Fibroblast of lung (primary cell): ENCODE measurements around the gene ZNF396. TPM values are rescaled to one million over a fixed set of nuclear protein-coding genes. Genes with fewer than 3 reads are reported as not detected.

ENCODE experiments used
- DNase-seq, 2 donors: peaks; one replicate each; pipeline versions ENCODE4 v3.0.0 to v3.0.0-alpha.2; 2010; ENCODE audit warnings: low read depth in 2 of 2
- H2AFZ ChIP-seq: 2 replicates; pipeline ENCODE4 v1.5.1; 2012; ENCODE audit warnings: low read length, control low read depth, inconsistent platforms
- H3K27ac ChIP-seq: 2 replicates; pipeline ENCODE4 v1.5.1; 2011; ENCODE audit warnings: low read length, control low read depth; ENCODE audit not compliant: insufficient read depth
- H3K27me3 ChIP-seq: 2 replicates; pipeline ENCODE4 v1.5.1; 2011; ENCODE audit warnings: mild to moderate bottlenecking, low read length; ENCODE audit not compliant: control insufficient read depth, insufficient read depth
- H3K36me3 ChIP-seq: 2 replicates; pipeline ENCODE4 v1.5.1; 2011; ENCODE audit warnings: low read length; ENCODE audit not compliant: control insufficient read depth, insufficient read depth
- H3K4me1 ChIP-seq: 2 replicates; pipeline ENCODE4 v1.5.1; 2011; ENCODE audit warnings: low read length; ENCODE audit not compliant: control insufficient read depth, insufficient read depth; ENCODE audit errors: extremely low read depth
- H3K4me2 ChIP-seq: 2 replicates; pipeline ENCODE4 v1.5.1; 2011; ENCODE audit warnings: low read length, control low read depth; ENCODE audit not compliant: insufficient read depth; ENCODE audit errors: extremely low read depth
- H3K4me3 ChIP-seq, 4 experiments: fragments of 200-600 bp in 1 of 4; sonication (generic) in 1 of 4; replicated peaks in 1 of 4; 2 replicates each; pipeline ENCODE4 v1.5.1; 2011 to 2016; ENCODE audit warnings: low read length in 4 of 4, low read depth in 3 of 4, mild to moderate bottlenecking in 3 of 4, control low read depth in 2 of 4, inconsistent platforms in 1 of 4, mixed read lengths in 1 of 4; ENCODE audit not compliant: insufficient read depth in 1 of 4; ENCODE audit errors: control extremely low read depth in 1 of 4
- H3K79me2 ChIP-seq: 2 replicates; pipeline ENCODE4 v1.5.1; 2012; ENCODE audit warnings: mild to moderate bottlenecking, low read length, inconsistent platforms; ENCODE audit not compliant: control insufficient read depth, insufficient read depth
- H3K9ac ChIP-seq: 2 replicates; pipeline ENCODE4 v1.5.1; 2011; ENCODE audit warnings: mild to moderate bottlenecking, low read length, control low read depth; ENCODE audit not compliant: insufficient read depth
- H3K9me3 ChIP-seq: 2 replicates; pipeline ENCODE4 v1.5.1; 2012; ENCODE audit warnings: low read depth, low read length; ENCODE audit not compliant: control insufficient read depth, insufficient read depth
- H4K20me1 ChIP-seq: 2 replicates; pipeline ENCODE4 v1.5.1; 2011; ENCODE audit warnings: low read length; ENCODE audit not compliant: control insufficient read depth, insufficient read depth; ENCODE audit errors: extremely low read depth
- CTCF ChIP-seq, 2 donors: IDR thresholded peaks in 1 of 2; conservative IDR thresholded peaks in 1 of 2; 1 replicate in 1 of 2; 2 replicates in 1 of 2; pipeline ENCODE4 v1.5.1; 2011 to 2012; ENCODE audit warnings: low read length in 2 of 2, control low read depth in 1 of 2, inconsistent platforms in 1 of 2, low read depth in 1 of 2, mild to moderate bottlenecking in 1 of 2
- EZH2 ChIP-seq: IDR thresholded peaks from 2 replicates; pipeline ENCODE4 v1.5.1; 2012; ENCODE audit warnings: low read length, control low read depth, mild to moderate bottlenecking; ENCODE audit errors: missing control alignments
- polyA plus RNA-seq, 2 donors: library from polyadenylated mRNA; depleted of rRNA in 1 of 2; stranded (reverse) in 1 of 2; unstranded in 1 of 2; fragments of >200 nt; gene quantifications; 2 replicates each; pipeline ENCODE4 v1.2.1, GENCODE V29; 2011 to 2012; ENCODE audit warnings: missing spikeins in 1 of 2
- total RNA-seq: library from RNA; depleted of rRNA; stranded (reverse); fragments of >200 nt; gene quantifications from 2 replicates; pipeline ENCODE4 v1.2.1, GENCODE V29; 2014

ZNF396 gene
- total and polyA plus RNA-seq, 2 donors (not counting 1 experiment from before 2014, with no cell fraction given), result 1.7 to 5.0 TPM

- peaks cover 3% of the 10 kb centered on the region for H3K4me1 ChIP-seq
- peaks cover 3% of the 10 kb centered on the region for H3K27me3 ChIP-seq
- no peak for TF ChIP-seq EZH2
- no peak for TF ChIP-seq CTCF (conservative IDR thresholded peaks at IDR 0.05 in 1 of 2, IDR thresholded peaks at IDR 0.05 in 1 of 2; ENCODE audit: low read depth in 1 of 2, low read length in 2 of 2)
- H3K4me2 ChIP-seq, result no peak overlapping the region
- H3K9me3 ChIP-seq, result no peaks in the 10 kb centered on the region
- H3K9ac ChIP-seq, result no peak overlapping the region
- no peak for DNase-seq
- no peaks in the 10 kb centered on the region for H4K20me1 ChIP-seq
- no peak overlapping the region for H2AFZ ChIP-seq
- no peaks in the 10 kb centered on the region for H3K79me2 ChIP-seq
- H3K36me3 ChIP-seq, result no peaks in the 10 kb centered on the region
- H3K27ac ChIP-seq, result no peak overlapping the region
- H3K4me3 ChIP-seq, result no peak overlapping the region
Measured at GRCh38 chr18:35383136-35383535, 6.0 kb upstream of the ZNF396 start.

DNA sequence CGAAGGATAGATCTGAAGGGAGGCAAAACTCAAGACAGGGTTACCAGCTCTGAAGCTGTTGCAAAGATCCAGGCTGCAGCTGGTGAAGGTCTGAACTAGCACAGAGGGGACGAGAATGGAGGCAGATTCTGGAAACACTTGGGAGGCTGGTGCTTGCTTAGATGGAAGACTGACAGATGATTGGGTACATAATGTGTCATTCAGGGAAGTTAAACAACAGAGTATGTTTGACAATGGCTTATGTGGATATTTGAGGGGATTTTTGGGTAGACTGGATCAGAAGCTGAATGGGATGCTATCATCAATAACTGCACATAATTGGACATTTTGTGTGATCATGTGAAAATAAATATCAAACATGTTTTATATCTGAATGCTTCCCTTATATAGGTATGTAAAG lies 2.3 kb upstream of the ZNF396 start:
- Histone ChIP-seq H3K4me3 (no peak overlapping the region), H3K9me3 (no peaks in the 10 kb centered on the region), H2AFZ (no peak overlapping the region), H3K4me2 (no peak overlapping the region), H3K36me3 (no peaks in the 10 kb centered on the region), H3K9ac (no peak overlapping the region), H3K27ac (no peak overlapping the region), H3K27me3 (no peaks in the 10 kb centered on the region), H3K79me2 (no peaks in the 10 kb centered on the region), H3K4me1 (no peaks in the 10 kb centered on the region), H4K20me1 (no peaks in the 10 kb centered on the region)
- no peak for DNase-seq
- TF ChIP-seq EZH2, result no peak

GRCh38 chr18:35378574-35378896 lies 1.4 kb upstream of the ZNF396 start:
- Histone ChIP-seq H4K20me1 (no peaks in the 10 kb centered on the region), H2AFZ (no peak overlapping the region), H3K4me3 (no peak overlapping the region), H3K9me3 (no peaks in the 10 kb centered on the region), H3K36me3 (no peaks in the 10 kb centered on the region), H3K9ac (no peak overlapping the region), H3K27ac (no peak overlapping the region), H3K79me2 (no peaks in the 10 kb centered on the region), H3K4me1 (no peaks in the 10 kb centered on the region), H3K27me3 (no peaks in the 10 kb centered on the region), H3K4me2 (no peak overlapping the region)
- no peak for DNase-seq
- TF ChIP-seq EZH2 (no peak), CTCF (conservative IDR thresholded peaks at IDR 0.05 in 1 of 2, IDR thresholded peaks at IDR 0.05 in 1 of 2; ENCODE audit: low read depth in 1 of 2, low read length in 2 of 2) (no peak)
